NCI-H1092 treated with DMSO at 0.1 percent for 48 hours (cell line): ENCODE results near the gene SYCE3.
"Not testable (repeated sequence)": the region's sequence is repeated elsewhere in the genome, so short reads cannot be mapped to it uniquely, and the experiment has no call there.

Experiments
- DNase-seq: peaks from one replicate; lab custom pipeline; 2025; lab: John Stamatoyannopoulos, UW

The SYCE3 gene

GRCh38 chr22:50548921-50549790 lies 13.6 kb downstream of the SYCE3 start:
- no peak for DNase-seq

DNA sequence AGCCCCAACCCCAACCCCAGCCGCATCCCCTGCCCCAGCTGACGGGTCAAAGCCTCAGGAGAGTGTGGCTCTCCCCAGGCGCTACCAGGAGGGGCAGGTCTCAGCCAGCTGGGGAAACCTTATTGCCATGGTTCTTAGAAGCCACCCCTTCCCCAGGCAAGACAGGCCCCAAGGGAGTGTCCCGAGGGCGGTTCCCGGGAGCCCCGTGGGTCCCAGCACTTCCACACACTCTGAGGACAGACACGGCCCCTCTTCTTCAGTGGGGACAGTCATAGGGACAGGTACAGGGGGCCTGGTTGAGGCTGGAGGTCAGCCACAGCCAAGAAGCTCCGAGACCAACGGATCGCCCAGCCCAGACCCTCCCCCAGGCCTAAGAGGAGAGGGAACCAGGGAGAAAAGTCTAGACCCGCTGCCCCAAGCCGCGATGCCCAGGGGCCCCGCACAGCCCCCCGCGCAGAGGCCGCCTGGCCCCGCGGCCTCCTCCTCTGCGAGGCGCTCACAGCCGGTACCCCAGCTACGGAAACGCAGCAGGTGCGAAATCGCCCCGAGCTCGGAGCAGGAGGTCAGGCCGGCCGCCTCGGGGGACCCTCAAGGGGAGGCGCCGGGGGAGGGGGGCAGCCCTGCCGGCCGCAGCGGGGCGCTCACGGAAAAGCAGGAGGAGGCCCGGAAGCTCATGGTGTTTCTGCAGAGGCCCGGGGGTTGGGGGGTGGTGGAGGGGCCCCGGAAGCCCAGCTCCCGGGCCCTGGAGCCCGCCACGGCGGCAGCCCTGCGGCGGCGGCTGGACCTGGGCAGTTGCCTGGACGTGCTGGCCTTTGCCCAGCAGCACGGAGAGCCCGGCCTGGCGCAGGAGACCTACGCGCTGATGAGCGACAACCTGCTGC lies 14.4 kb downstream of the SYCE3 start:
- DNase-seq, result no peak

GRCh38 chr22:50547263-50547985 lies 15.3 kb downstream of the SYCE3 start:
- no peak for DNase-seq

GRCh38 chr22:50546326-50547262 lies 16.1 kb downstream of the SYCE3 start:
- no peak for DNase-seq

- no peak for DNase-seq
Observed at GRCh38 chr22:50545522-50546325, 17.0 kb downstream of the SYCE3 start, which contains the start of gene KLHDC7B. TSS of gene KLHDC7B (plus strand) at chr22:50545899. CDS start at chr22:50546244, 345 bp downstream.

- no peak for DNase-seq
Observed at GRCh38 chr22:50544746-50545253, 17.9 kb downstream of the SYCE3 start.

DNA sequence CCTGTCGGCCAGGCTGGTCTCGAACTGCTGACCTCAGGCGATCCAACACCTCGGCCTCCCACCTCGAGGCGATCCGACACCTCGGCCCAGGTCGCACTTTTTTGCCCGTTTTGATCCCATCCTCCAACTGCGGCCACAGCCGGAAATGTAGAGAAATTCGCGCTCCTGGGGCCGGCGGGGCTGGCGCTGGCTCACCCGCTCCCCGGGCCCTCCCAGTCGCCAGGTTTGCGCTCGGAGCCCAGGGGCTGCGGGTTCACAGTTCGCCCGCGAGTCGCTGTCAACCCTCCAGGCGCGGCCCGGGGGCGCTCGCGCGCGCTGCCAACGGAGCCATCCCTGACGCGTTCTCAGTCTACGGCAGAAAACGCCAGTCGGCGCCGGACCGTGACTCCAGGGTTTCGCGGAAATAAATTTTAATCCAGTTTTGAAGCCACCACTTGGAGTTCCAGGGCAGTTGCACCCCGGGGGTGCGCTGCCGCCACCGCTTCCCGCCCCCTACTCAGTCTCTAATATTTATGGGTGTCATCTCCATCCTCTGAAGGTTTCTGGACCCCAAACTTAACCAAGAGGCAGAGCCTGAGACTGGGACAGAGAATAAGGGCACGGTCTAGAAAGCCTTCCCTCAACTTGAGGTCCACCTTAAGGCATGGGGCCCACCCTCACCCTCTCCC lies 18.5 kb downstream of the SYCE3 start:
- no peak for DNase-seq

- DNase-seq, result no peak
Observed at GRCh38 chr22:50542416-50542927, 20.2 kb downstream of the SYCE3 start.

DNA sequence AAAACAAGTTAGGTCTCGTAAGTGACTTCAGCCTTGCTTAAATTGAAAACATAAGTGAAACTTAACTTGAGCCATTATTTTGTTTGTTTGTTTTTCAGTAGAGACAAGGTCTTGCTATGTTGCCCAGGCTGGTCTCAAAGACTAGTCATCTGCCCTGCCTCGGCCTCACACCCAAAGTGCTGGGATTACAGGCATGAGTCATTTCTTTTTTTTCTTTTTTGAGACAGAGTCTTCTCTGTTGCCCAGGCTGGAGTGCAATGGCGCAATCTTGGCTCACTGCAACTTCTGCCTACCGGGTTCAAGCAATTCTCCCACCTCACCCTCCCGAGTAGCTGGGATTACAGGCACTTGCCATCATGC lies 21.1 kb downstream of the SYCE3 start:
- DNase-seq, result not testable (repeated sequence)

DNA sequence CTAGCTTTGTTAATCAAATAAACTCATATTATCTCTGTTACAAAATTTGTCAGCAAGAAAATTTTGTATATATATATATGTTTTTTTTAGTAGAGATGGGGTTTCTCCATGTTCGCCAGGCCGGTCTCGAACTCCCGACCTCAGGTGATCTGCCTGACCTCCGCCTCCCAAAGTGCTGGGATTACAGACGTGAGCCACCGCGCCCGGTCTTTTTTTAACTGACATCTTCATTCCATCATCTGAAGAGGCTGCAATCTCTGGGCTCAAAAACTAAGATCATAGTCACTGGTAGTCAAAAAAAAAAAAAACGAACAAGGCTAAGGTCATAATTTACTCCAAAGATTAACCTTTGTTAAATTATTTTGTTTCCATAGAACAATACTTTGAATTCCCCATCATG lies 22.3 kb downstream of the SYCE3 start:
- DNase-seq, result no peak

GRCh38 chr22:50537765-50538164 lies 25.0 kb downstream of the SYCE3 start:
- no peak for DNase-seq

GRCh38 chr22:50536226-50536625 lies 26.5 kb downstream of the SYCE3 start:
- DNase-seq, result no peak

DNA sequence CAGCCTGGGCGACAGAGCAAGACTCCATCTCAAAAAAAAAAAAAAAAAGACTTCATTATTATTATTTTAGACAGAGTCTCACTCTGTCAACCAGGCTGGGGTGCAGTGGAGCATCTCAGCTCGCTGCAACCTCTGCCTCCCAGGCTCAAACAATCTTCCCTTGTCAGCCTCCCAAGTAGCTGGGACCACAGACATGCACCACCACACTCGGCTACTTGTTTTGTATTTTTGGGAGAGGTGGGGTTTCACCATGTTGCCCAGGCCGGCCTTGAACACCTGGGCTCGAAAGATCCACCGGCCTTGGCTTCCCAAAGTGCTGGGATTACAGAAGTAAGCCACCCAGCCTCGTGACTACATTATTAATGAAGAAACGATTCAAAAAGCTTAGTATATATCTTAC lies 27.6 kb downstream of the SYCE3 start:
- DNase-seq, result no peak

- not testable (repeated sequence) for DNase-seq
Observed at GRCh38 chr22:50533856-50534711, 28.6 kb downstream of the SYCE3 start.

DNA sequence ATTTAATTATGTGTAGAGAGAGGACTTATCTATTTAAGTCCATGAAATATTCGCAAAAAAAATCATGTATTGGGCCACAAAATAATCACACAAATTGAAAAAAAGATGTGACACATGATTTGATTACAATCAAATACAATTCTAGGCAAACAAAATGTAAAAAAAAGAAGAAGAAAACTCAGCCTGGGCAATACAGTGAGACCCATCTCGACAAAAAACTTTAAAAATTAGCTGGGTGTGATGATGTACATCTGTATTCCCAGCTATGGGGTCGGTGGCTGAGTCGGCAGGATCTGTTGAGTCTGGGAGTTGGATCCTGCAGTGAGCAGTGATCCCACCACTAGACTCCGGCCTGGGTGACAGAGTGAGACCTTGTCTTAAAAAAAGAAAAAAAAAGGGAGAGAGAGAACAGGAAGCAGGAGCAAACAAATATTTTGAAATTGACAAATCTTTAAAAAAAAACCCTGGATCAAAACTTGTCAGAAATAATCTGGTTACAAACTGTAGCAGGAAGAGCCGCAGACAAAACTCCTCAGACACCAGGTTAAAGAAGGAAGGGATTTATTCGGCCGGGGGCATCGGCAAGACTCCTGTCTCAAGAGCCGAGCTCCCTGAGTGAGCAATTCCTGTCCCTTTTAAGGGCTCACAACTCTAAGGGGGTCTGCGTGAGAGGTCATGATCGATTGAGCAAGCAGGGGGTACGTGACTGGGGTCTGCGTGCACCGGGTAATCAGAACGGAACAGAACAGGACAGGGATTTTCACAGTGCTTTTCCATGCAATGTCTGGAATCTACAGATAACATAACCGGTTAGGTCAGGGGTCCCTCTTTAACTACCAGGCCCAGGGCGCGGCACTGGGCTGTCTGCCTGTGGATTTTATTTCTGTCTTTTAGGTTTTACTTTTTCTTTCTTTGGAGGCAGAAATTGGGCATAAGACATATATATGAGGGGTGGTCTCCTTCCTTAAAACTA lies 29.6 kb downstream of the SYCE3 start:
- DNase-seq, result no peak

DNA sequence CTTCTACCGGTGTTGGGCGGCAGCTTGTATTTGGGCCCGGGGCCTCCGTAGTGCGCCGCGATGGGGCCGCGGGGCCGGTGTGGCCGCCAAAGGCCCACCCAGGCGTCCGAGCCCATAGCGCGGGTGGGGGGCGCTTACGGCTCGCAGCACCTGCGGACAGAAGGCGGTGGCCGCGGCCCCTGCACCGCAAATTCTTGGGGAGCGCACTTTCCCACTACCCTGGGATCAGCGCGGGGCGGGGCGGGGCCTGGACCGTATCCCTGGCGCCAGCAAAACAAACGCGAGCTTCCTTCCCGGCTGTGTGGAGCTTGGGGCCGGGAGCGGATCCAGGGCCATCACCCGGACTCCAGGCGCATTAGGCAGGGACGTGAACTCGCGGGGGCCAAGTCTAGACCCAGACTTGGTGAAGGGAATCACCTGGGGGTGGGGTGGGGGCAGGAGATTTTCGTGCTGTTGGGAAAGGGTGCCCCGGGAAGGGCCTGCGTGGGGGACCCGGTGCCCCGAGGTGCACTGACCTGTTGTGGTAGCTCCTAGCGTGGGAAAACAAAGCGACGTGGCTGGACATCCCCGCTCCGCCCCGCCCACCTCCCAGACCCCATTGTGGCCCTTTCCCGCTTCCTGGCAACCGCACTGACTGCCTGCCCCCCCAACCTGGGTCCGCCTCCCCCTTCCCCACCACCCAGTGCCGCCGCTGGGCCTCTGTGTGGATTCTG lies 30.6 kb downstream of the SYCE3 start:
- no peak for DNase-seq
